Right hindlimb (tissue), 1 donor: ENCODE results near the gene DYNC1H1.
"Not testable (repeated sequence)": the region's sequence is repeated elsewhere in the genome, so short reads cannot be mapped to it uniquely, and the experiment has no call there.

ENCODE experiments used
- DNase-seq: peaks from one replicate; pipeline ENCODE4 v3.0.0-alpha.2; 2018

DYNC1H1 gene

DNA sequence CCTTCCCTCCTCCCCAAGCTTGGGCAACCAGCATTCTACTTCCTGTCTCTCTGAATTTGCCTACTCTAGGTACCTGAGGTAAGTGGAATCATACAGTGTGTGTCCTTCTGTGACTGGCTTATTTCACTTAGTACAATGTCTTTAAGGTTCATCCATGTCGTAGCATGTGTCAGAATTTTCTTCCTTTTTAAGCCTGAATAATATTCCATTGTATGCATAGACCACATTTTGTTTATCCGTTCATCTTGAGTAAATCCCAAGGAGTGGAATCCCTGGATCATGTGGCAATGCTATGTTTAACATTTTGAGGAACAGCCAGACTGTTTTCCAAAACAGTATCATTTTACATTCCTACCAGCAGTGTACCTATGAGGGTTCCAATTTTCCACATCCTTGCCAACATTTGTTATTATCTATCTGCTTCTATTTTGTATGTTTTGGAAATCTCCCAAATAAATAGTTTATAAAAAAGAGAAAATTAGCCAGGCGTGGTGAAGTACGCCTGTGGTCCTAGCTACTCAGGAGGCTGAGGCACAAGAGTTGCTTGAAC, 110.1 kb downstream of the DYNC1H1 start:
- DNase-seq: no peak

DNA sequence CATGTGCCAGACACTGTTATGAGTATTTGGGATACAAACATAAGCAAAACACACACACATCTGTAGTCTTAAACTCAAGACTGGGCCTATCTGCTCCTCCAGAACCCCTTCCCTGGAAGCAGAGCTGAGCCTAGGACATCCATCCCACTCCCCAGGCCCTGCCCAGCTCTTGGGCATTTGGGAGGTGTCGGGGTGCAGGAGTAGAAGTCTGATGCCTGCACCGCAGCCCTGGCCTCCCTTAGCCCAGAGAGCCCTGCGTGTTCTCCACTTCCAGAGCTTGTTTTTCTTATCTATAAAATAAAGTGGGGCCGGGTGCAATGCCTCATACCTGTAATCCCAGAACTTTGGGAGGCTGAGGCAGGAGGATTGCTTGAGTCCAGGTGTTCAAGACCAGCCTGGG, 110.8 kb downstream of the DYNC1H1 start:
- DNase-seq: no peak

DNA sequence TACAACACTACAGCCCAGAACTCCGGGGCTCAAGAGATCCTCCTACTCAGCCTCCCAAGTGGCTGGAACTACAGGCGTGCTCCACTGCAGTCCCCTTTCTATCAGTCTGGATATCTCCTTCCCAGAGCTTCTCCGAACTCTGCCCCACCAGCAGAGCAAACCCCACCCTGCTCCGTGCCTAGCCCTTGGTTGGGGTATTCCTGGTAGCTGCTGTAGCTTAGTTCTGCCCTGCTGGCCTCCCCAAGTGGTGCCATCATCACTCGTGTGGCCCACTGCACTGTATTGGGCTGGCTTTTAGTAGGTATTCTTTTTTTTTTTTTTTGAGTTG, 113.0 kb downstream of the DYNC1H1 start:
- no peak for DNase-seq

DNA sequence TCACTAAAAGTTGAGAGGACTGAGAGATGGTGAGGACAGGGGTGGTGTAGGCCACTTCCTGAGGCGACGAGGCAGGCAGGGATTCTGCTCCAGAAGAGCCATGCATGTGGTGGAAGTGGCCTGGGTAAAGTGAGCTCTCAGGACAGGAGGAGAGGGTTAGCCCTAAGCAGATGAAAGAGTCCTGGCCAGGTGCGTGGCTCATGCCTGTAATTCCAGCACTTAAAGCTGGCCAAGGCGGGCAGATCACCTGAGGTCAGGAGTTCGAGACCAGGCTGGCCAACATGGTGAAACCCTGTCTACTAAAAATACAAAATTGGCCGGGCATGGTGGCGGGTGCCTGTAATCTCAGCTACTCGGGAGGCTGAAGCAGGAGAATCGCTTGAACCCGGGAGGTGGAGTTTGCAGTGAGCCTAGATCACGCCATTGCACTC, 114.0 kb downstream of the DYNC1H1 start:
- DNase-seq: not testable (repeated sequence)

DNA sequence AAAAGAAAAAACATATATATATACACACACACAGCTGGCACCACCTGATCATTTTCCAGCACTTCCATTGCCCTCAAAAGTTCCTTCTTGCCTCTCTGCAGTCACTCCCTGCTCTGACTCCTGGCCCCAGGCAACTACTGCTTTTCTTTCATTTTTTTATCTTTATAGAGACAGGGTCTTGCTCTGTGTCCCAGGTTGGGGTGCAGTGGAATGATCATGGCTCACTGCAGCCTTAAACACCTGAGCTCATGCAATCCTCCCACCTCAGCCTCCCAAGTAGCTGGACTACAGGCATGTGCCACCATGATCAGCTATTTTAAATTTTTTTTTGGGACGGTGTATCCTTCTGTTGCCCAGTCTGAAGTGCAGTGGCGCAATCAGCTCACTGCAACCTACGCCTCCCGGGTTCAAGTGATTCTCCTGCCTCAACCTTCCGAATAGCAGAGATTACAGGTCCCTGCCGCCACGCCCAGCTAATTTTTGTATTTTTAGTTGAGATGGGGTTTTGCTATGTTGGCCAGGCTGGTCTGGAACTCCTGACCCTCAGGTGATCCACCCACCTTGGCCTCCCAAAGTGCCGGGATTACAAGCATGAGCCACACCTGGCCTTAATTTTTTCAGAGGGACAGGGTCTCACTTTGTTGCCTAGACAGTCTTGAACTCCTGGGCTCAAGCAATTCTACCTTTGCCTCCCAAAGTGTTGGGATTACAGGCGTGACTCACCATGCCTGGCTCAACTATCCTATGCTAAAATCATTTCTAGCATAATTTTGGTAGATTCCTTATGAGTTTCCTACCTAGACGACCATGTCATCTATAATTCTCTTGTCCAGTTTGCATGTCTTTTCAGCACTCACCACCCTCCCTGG, 114.7 kb downstream of the DYNC1H1 start:
- no peak for DNase-seq

DNA sequence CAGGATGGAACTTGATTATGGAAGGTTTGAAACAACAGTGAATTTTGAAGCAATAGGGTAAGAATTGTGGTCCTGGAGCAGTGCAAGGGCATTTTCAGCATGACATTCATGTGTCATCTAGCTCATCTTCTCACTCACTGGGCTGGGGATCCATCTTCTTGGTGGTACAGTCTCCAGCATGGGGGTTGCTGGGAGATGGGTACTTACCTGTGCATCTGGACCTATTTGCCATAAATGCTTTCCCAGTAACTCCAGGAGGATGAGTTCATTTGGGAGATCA, 115.3 kb downstream of the DYNC1H1 start:
- DNase-seq: no peak

DNA sequence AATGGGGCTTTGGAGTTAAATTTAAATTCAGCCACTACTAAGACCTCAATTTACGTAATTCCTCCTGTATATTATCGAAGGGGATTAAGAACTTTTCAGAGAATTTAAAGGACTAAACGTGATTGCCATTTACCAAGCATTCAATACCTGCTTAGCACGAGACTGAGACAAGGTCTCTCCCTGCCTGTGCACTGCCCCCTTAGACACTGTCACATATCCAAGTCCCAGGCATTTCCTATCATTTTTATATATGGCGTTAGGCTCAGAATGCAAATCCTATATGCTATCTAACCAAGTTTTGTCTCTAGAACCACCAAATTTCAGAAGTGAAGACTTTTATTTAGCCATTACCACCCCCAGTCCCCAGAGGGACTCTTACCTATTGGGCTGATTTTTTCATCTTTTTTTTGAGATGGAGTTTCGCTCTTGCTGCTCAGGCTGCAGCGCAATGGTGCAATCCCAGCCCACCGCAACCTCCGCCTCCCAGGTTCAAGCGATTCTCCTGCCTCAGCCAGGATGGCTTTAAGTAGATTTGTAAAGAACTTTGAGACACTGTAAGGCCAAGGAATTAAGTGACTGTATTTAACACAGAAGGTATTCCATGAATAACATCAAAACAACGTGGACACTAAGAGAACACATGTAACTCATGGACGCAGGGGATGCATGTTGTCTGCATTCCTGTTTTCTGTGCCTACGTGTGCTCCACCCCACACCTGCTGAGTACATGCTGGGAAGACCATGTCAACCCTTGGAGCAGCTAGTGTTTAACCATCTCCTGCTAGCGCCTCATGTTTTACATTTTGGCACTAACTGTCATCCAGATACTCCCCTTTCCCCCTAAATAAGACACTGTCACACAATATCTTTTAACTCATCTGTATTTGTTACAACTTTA, 116.1 kb downstream of the DYNC1H1 start:
- DNase-seq: no peak

DNA sequence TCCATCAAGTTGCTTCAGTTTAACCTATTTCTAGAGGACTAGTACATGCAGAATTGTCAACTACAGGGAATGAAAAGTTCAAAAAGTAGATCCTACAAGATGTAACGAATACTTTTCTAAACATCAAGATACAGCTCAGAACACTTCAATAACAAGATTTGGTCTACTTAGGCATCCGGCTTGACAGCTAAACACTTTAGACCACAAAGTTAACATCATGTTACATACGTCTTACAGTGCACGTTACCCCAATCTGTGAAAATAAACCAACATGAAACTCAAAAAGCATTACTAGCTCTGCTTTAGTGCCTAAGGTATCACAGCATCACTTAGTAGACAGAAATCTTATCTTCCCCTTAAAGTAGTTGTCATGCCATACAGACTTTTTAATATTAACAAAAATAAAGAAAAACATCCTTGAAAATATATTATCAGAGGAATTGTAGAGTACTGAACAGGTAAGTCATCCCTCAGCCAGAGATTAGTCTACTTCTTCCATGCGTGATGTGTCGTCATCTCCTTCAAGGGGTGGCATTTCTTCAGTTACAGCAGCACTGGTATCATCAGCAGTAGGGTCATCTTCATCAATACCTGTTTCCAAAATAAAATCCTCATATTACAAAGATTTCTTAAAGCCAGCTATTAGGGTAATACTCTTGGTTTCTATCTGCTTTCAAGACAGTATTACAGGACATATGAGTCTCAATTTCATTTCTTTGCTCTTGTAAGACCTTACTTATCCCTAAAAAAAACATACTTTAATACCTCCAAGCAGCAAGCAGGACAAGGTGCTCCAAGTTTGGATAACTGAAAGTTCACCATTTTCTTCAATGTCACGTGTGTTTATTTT, 117.1 kb downstream of the DYNC1H1 start:
- DNase-seq: no peak

DNA sequence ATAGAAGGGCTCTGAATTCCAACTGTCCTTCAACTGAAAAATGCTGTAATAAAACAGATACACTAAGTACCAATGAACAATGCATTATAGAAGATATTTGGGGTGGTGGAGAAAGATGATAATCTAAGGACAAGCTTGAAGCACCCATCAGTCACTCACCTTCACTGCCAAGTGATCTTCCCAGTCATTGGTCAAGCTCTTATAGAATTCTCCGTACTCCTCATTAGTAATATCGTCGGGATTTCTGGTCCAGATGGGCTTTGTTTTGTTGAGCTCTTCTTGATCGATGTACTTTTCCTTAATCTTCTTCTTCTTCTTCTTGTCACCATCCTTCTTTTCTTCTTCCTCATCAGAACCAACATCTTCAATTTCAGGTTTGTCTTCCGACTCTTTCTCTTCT, 120.1 kb downstream of the DYNC1H1 start:
- DNase-seq: not testable (repeated sequence)

DNA sequence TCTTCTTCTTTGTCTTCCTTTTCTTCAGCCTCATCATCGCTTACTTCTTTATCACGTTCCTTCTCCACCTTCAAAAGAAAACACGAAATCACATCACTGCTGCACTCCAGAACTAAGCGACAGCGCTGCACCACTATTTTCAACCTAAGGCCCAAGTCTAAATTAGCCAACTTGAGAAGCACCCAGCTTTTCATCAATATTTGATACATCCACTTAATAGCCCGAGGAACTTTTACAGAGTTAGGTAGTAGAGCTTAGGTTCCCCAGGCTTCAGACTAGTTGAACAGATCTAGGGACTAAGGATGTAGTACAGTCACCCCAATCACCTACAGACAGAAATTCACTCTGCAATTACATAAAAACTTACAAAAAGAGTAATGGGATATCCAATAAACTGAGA, 120.6 kb downstream of the DYNC1H1 start:
- DNase-seq: no peak

DNA sequence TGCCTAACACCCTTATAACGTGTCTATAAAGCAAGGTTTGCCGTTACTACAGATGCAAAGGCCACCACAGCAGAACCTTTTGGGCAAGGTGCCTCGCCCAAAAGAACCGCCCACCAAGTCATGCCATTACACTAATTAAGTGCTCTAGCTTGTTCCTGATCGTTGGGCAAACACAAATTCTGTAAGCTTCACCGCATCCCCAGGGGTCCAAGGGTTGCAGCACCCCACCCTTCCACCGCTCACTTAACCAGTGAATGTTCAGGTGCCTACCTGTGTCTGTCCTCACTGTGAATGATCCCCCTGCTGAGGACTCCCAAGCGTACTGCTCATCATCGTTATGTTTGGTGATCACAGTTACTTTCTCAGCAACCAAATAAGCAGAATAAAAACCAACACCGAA, 121.1 kb downstream of the DYNC1H1 start:
- DNase-seq: no peak

DNA sequence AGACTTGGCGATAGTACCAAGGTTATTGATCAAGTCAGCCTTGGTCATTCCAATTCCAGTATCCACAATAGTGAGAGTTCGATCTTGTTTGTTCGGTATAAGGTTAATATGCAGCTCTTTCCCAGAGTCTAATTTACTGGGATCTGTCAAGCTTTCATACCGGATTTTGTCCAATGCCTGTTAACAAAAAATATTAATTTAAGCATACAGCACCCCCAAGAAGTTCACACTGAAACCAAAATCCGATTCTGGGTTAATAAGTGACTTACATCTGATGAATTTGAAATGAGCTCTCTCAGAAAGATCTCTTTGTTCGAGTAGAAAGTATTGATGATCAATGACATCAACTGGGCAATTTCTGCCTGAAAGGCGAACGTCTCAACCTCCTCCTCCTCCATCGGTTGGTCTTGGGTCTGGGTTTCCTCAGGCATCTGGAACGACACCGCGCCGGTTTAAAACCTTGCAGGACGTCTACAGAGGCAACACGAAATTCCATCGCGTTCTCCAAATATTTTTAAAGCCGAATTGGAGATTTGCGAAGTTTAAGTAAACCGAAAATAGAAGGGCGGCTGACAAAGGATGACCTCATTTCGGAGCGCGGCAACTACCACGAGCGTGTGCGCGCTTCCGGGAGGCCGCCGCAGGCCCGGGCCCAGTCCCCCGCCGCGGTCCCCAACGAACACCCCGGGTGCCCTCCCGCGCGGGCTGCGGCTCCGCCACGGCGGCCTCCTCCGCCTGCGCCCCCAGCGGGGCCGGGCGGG, 121.8 kb downstream of the DYNC1H1 start:
- peak; percentile 57 for DNase-seq

DNA sequence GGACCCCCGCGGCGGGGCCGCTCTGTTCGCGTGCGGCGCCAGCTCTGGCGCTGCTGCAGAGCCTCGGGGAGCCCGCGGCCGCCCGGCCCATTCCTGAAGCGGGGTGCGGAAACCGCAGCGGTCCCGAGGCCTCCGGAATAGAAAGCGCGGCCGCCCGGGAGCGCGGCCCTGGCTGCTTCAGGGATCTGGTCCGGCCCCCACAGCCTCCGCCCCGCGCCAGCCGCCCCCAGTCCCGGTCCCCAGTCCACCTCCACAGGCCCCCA, 122.3 kb downstream of the DYNC1H1 start:
- DNase-seq: no peak

DNA sequence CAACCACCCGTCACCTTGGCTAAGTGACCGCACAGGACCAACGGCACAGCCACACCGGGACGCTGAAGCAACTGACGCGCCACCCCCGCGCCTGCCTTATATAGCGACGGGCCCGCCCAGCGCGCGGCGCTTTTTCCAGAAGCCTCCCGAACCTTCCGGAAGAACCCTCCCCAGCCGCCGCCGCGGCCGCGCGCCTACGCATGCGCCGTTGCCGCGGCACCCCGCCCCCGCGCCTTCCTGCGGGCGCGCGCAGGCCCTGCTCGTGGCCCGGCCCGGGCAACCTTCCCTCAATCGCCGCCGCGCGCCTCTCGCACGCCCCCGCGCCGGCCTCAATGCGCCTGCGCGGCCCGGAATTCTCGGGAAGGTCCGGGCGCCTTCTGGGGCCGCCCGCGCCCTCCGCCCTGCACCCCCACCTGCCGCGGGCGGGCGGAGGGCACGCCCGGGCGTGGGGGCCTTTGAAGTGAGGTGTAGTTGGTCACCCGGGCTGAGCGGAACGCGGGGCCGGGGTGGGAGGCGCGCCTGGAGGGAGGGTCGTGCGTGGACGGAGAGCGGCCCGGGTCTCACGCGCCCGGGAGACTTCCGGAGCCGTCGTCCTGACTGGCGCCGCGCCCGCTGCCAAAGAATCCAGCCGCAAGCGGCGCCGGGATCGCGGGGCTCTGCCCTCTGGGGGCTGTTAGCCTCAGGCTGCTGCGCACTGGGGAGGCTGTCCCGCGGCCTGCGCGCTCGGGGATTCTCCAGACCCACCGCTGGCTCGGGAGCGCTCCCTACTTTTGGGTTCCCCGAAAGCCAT, 122.8 kb downstream of the DYNC1H1 start, which contains the start of gene HSP90AA1:
Gene HSP90AA1 (minus strand): TSS at position 73 of the 790 bp plus-strand sequence. CDS start 666 bp downstream, outside the sequence.
- DNase-seq: peak; percentile 95

DNA sequence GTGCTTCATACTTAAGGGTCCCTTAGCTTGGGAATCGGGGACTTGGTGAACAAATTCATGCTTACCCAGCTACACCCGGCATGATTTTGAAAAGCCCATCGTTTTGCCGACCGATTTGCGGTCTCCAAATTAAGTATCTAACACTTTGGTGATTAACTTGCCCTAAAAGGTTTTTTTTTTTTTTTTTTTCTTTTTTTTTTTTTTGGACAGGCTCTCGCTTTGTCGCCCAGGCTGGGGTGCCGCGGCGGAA, 123.3 kb downstream of the DYNC1H1 start:
- no peak for DNase-seq

DNA sequence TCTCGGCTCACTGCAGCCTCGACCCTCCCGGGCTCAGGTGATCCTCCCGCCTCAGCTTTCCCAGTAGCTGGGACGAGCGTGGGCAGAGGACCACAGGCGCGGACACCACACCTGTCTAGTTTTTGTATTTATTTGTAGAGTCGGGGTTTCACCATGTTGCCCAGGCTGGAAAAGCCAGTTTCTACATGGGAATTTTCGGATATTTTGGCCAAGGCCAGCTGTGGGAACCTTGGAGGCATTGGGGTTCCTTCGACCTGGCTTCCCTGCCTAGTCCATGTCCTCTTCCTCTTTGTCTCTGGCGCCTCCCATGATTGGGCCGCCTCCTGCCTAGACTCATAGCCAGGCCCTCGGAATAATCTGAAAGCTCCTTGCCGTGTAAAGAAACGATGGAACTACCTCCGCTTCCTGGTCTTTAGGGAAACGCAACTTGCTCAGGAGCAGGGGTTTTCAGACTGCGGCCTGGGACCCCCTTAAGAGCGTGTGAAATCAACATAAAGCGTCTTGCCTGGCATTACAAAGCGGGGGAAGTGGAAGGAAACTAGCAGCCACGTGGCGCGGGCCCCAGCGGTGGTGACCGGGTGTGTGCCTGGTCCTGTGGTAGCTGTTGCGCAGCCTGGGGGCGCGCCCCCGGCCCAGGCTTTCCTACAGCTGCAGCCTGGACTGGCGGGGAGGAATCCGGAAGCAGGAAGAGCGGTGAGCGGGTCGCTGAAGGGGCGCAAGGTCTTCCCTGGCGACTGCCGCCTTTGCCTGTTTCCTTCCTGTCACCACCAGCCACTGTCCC, 123.8 kb downstream of the DYNC1H1 start:
- DNase-seq: peak; percentile 76

DNA sequence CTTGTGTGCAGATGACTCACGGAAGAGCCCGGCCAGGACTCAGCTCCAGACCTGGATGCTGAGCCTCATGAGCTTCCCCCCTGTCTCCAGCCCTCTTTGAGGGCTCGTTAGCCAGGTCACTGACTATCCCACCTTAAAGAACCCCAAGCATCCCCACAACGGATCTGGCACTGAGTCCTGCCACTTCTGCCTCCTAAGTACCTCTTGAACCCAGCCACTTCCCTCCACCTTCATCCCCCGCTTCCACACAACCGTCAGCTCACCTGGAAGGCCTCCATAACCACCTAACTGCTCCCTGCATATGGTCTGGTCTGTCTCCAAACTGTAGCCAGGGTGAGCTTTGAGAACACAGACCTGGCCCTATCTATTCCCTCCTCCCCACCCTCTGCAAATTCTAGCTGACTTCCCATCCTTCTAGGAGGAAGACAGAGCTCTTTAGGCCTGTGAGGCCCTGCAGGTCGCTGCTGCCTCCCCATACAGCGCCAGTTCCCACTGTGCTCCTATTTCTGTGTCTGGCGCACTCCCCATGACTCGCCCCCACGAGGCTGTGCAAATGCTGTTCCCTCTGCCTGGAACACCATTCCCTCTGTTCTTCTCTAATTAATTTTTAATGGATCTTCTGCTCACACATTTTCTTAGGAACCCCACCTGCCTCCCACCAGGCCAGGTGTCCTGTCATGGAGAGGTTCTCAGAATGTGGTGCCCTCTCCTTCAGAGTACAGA, 125.4 kb downstream of the DYNC1H1 start:
- no peak for DNase-seq

DNA sequence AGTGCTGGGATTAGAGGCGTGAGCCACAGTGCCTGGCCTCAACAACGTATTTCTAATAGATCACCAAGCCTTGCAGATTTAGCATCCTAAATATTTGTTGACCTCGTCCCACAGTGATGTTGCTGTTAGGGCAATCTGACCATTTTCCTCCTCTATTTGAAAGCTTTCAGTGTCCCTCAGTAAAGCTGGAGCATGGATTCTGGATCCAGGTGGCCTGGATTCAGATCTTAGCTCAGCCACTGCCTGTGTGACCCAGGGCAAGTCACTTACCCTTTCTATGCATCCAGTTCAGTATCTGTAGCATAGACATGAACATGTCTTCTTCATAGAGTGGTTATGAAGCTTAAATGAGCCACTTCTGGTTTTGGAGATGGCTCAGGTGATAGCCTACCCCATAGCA, 126.3 kb downstream of the DYNC1H1 start:
- no peak for DNase-seq

DNA sequence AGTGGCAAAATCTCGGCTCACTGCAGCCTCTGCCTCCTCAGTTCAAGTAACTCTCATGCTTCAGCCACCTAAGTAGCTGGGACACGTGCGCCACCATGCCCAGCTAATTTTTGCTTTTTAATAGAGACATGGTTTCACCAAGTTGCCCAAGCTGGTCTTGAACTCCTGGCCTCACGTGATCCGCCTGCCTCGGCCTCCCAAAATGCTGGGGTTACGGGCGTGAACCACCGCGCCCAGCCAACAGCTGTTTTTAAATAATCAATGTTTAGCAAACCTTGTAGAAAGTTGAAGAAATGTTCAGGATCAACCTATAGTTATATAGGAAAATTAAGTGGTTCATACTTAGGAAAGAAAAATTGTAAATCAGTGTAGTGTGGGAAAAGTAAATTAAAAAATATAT, 128.4 kb downstream of the DYNC1H1 start:
- no peak for DNase-seq

DNA sequence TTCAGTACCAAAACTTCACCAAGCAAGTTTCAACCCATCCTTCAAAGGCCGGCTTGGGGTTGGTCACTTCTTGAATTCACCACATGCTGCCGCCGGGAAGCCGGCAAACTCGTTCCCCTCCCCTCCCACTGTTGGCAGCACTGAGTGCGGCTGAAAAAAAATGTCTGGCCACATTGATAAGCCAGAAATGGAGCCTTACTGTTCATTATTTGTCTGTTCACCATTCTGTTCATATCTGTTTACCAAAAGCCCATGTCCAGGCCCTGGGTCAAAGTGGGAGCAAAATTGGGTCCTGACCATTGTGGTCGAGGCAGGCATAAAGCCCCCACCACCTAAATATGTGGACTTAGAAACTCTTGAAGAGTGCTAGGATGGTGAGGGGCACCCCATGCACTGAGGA, 129.7 kb downstream of the DYNC1H1 start:
- no peak for DNase-seq
